GM19463 (cell line): ENCODE results near the gene DTX3.
A peak's percentile ranks its signal among the peaks of the same experiment; 100 is the strongest.
"Not testable (repeated sequence)": the region's sequence is repeated elsewhere in the genome, so short reads cannot be mapped to it uniquely, and the experiment has no call there.

Experiments used
- ATAC-seq: cut with Tn5 transposase; IDR thresholded peaks from one replicate; pipeline ENCODE4 v1.9.1; 2021; ENCODE audit warnings: mild to moderate bottlenecking, moderate library complexity; ENCODE audit not compliant: unreplicated experiment

Gene DTX3

GRCh38 chr12:57631566-57632072 lies 27.0 kb downstream of the DTX3 start:
- no peak for ATAC-seq

GRCh38 chr12:57632073-57632957 lies 27.7 kb downstream of the DTX3 start:
- ATAC-seq: peak; percentile 13

- peak; percentile 87 for ATAC-seq
These were observed 28.6 kb downstream of the DTX3 start, which contains the start of gene B4GALNT1 for GRCh38 chr12:57632958-57633840. Gene B4GALNT1 (minus strand): TSS chr12:57633201. CDS start chr12:57632132, 1,069 bp downstream.

GRCh38 chr12:57636731-57637130 lies 32.1 kb downstream of the DTX3 start:
- not testable (repeated sequence) for ATAC-seq

- no peak for ATAC-seq
These were observed 32.7 kb downstream of the DTX3 start for GRCh38 chr12:57637364-57637763.

- ATAC-seq: no peak
These were observed 33.5 kb downstream of the DTX3 start for GRCh38 chr12:57638096-57638495.

GRCh38 chr12:57640175-57641042 lies 35.8 kb downstream of the DTX3 start:
- ATAC-seq: no peak

GRCh38 chr12:57641699-57642442 lies 37.2 kb downstream of the DTX3 start:
- no peak for ATAC-seq

GRCh38 chr12:57645990-57646658 lies 41.5 kb downstream of the DTX3 start:
- not testable (repeated sequence) for ATAC-seq

- not testable (repeated sequence) for ATAC-seq
These were observed 42.0 kb downstream of the DTX3 start for GRCh38 chr12:57646659-57647049.

- no peak for ATAC-seq
These were observed 49.4 kb downstream of the DTX3 start for GRCh38 chr12:57654042-57654441.

GRCh38 chr12:57655541-57656240 lies 51.1 kb downstream of the DTX3 start:
- no peak for ATAC-seq

- not testable (repeated sequence) for ATAC-seq
These were observed 51.8 kb downstream of the DTX3 start for GRCh38 chr12:57656408-57656807.

- no peak for ATAC-seq
These were observed 53.1 kb downstream of the DTX3 start for GRCh38 chr12:57657744-57658143.

- no peak for ATAC-seq
These were observed 54.3 kb downstream of the DTX3 start for GRCh38 chr12:57658890-57659289.
